ENCODE results near the gene CYP27B1.
A peak's percentile ranks its signal among the peaks of the same experiment; 100 is the strongest.

The CYP27B1 gene

DNA sequence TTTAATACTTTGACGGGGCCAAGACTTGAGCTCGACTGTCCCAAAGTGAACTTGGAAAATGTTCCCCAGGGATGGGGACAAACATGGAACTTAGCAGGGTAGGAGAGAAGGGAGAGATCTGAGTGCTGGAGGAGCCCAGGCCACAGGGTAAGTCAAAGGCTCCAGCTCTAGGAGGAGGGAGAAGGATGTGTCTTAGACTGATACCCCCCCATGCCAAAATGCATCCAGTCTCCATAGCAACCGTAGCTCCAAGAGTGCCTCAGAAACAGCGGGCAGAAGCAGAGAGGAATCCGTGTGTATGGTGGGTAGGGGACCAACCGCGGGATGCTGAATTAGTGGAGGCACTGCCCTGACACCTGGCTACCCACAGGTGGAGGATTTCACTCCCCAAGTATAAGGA is 27.5 kb downstream of the CYP27B1 start:
- no peak overlapping the region for H3K4me3 ChIP-seq (ENCODE audit: low read depth, low read length)
- no peak for DNase-seq (ENCODE audit: low read depth)
- TF ChIP-seq CTCF (conservative IDR thresholded peaks at IDR 0.05; ENCODE audit: low read depth, low read length): no peak

DNA sequence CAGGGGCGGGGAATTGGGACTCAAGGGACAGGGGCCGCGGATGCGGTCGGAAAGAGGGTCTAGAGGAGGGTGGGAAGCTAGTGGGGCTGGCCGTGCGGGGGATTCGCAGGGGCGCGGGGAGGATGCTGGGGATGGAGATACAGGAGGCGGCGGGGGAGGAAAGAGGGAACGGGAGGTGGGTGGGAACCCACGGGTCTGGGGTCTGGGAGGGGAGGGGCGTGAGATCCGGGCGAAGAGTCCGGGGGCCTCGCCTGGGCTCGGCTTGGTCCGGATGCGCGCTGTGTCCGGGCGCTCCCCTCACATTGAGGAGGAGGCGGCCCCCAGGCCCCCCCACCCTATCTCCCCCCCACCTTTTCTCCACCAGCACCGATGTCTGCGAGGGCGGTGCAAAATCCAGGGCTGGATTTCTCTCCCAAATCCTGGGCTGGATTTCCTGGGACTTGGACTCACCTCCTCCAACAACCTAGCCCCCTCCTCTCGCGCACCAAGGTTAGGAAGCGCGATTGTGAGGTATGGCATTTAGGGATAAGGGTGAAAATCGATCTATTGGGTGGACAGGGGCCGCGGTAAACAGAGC is 28.1 kb downstream of the CYP27B1 start, which contains the start of gene AGAP2:
Gene AGAP2 (minus strand): TSS at position 82 of the 577 bp plus-strand sequence. CDS start 496 bp downstream, outside the sequence.
- peak within 1 kb of the TSS; percentile 11 for H3K4me3 ChIP-seq (ENCODE audit: low read depth, low read length)
- no peak for TF ChIP-seq CTCF (conservative IDR thresholded peaks at IDR 0.05; ENCODE audit: low read depth, low read length)
- no peak for DNase-seq (ENCODE audit: low read depth)

DNA sequence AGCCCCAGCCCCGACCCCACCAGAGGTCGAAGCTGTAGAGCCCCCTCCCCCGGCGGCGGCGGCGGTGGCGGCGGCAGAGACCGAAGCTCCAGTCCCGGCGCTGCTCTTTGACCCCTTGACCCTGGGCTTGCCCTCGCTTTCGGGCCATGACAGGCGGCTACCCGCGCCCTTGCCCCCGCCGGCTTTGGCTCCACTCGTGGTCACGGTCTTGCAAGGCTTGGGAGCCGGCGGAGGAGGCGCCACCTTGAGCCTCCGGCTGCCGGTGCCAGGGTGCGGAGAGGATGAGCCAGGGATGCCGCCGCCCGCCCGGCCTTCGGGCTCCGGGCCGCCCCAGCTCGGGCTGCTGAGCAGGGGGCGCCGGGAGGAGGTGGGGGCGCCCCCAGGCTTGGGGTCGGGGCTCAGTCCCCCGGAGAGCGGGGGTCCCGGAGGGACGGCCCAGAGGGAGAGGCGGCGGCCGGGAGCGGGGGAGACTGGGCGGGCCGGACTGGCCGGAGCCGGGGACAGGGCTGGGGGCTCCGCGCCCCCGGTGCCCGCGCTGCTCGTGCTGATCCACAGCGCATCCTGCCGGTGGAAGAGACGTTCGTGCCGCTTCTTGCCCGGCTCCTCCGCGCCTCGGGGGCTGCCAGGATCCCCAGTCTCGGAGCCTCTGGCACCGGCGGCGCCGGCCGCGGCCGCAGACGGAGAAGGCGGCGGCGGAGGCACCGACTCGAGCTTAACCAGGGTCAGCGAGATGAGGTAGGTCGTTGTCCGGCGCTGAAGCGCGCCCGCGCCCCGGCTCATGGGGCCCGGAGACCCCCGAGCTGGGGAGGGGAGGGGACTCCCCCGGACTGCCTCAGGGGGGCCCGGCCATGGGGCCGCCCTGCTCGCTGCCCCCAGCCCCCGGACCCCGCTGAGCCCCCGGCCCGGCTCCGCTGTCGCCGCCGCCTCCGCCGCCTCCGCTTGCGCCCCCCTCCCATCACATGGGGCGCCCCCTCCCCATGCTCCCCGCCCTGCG is 29.1 kb downstream of the CYP27B1 start:
- DNase-seq (ENCODE audit: low read depth): no peak
- peak overlapping the region; percentile 11 for H3K4me3 ChIP-seq (ENCODE audit: low read depth, low read length)

GRCh38 chr12:57736741-57737466 is 30.0 kb downstream of the CYP27B1 start:
- DNase-seq (ENCODE audit: low read depth): no peak
- TF ChIP-seq CTCF (conservative IDR thresholded peaks at IDR 0.05; ENCODE audit: low read depth, low read length): no peak
- H3K4me3 ChIP-seq (ENCODE audit: low read depth, low read length): no peak overlapping the region

More for the DNA sequence above, 29.1 kb downstream of the CYP27B1 start:
- TF ChIP-seq CTCF (conservative IDR thresholded peaks at IDR 0.05; ENCODE audit: low read depth, low read length): peak; percentile 44

GRCh38 chr12:57735952-57736740 is 30.7 kb downstream of the CYP27B1 start:
- H3K4me3 ChIP-seq (ENCODE audit: low read depth, low read length): peak overlapping the region; percentile 39

More at GRCh38 chr12:57735952-57736740, 30.7 kb downstream of the CYP27B1 start:
- DNase-seq (ENCODE audit: low read depth): peak; percentile 45
- peak; percentile 59 for TF ChIP-seq CTCF (conservative IDR thresholded peaks at IDR 0.05; ENCODE audit: low read depth, low read length)

Data from choroid plexus epithelial cell (primary cell).